C4-2B (cell line): ENCODE measurements around the gene TXNDC17.

Experiments
- ZFX ChIP-seq: fragments of 450-650 bp; IDR thresholded peaks from 2 replicates; pipeline ENCODE4 v1.6.1; 2017
- TF ChIP-seq, protein P1 (sequence below): fragments of 450-650 bp; conservative IDR thresholded peaks from 2 replicates; pipeline ENCODE4 v1.5.1; 2017; ENCODE audit warnings: mild to moderate bottlenecking

GRCh38 chr17:6596511-6596910, 44.3 kb upstream of the TXNDC17 start:
- no peak for TF ChIP-seq ZFX
- TF ChIP-seq, protein P1, sequence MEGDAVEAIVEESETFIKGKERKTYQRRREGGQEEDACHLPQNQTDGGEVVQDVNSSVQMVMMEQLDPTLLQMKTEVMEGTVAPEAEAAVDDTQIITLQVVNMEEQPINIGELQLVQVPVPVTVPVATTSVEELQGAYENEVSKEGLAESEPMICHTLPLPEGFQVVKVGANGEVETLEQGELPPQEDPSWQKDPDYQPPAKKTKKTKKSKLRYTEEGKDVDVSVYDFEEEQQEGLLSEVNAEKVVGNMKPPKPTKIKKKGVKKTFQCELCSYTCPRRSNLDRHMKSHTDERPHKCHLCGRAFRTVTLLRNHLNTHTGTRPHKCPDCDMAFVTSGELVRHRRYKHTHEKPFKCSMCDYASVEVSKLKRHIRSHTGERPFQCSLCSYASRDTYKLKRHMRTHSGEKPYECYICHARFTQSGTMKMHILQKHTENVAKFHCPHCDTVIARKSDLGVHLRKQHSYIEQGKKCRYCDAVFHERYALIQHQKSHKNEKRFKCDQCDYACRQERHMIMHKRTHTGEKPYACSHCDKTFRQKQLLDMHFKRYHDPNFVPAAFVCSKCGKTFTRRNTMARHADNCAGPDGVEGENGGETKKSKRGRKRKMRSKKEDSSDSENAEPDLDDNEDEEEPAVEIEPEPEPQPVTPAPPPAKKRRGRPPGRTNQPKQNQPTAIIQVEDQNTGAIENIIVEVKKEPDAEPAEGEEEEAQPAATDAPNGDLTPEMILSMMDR: no peak
